DND-41 (cell line): ENCODE results near the gene EFNA4.
A peak's percentile ranks its signal among the peaks of the same experiment; 100 is the strongest.

Source experiments
- ATAC-seq: fragments of 200-7000 bp; cut with Tn5 transposase; 3 replicates; pipeline ENCODE4 v1.9.1; 2021; ENCODE audit warnings: low read depth; ENCODE audit not compliant: insufficient read depth
- DNase-seq: peaks from one replicate; pipeline ENCODE4 v3.0.0-alpha.2; 2020
- H2AFZ ChIP-seq: 2 replicates; pipeline ENCODE4 v1.6.0; 2012; ENCODE audit warnings: low read depth, low read length
- H3K27ac ChIP-seq: 2 replicates; pipeline ENCODE4 v1.5.1; 2012; ENCODE audit warnings: low read length, inconsistent platforms
- H3K27me3 ChIP-seq: fragments of 200-600 bp; sonication (generic); 2 replicates; pipeline ENCODE4 v1.6.0; 2012; ENCODE audit warnings: low read length, mild to moderate bottlenecking, inconsistent platforms; ENCODE audit not compliant: insufficient read depth, poor library complexity
- H3K36me3 ChIP-seq: 2 replicates; pipeline ENCODE4 v1.5.1; 2012; ENCODE audit warnings: low read length, inconsistent platforms; ENCODE audit not compliant: insufficient read depth
- H3K4me1 ChIP-seq: 2 replicates; pipeline ENCODE4 v1.5.1; 2012; ENCODE audit warnings: mild to moderate bottlenecking, low read length; ENCODE audit not compliant: insufficient read depth
- H3K4me2 ChIP-seq: 2 replicates; pipeline ENCODE4 v1.6.0; 2012; ENCODE audit warnings: mild to moderate bottlenecking, moderate library complexity, low read length, inconsistent platforms; ENCODE audit not compliant: insufficient read depth
- H3K4me3 ChIP-seq, 2 experiments: fragments of 200-600 bp in 1 of 2; shearing (Covaris generic) in 1 of 2; 2 replicates each; pipeline ENCODE4 v1.5.1; 2012 to 2016; ENCODE audit warnings: inconsistent platforms in 2 of 2, low read length in 2 of 2, mild to moderate bottlenecking in 2 of 2, low read depth in 1 of 2, moderate library complexity in 1 of 2
- H3K79me2 ChIP-seq: 2 replicates; pipeline ENCODE4 v1.6.0; 2012; ENCODE audit warnings: low read length, inconsistent platforms; ENCODE audit not compliant: insufficient read depth
- H3K9ac ChIP-seq: 2 replicates; pipeline ENCODE4 v1.6.0; 2012; ENCODE audit warnings: low read depth, mild to moderate bottlenecking, inconsistent platforms, low read length, moderate library complexity
- H3K9me3 ChIP-seq: 2 replicates; pipeline ENCODE4 v1.5.1; 2012; ENCODE audit warnings: low read length, moderate library complexity, mild to moderate bottlenecking, inconsistent platforms; ENCODE audit not compliant: insufficient read depth, severe bottlenecking
- H4K20me1 ChIP-seq: 2 replicates; pipeline ENCODE4 v1.6.0; 2012; ENCODE audit warnings: low read length; ENCODE audit not compliant: insufficient read depth
- CTCF ChIP-seq: IDR thresholded peaks from 2 replicates; pipeline ENCODE4 v1.5.1; 2012; ENCODE audit warnings: borderline replicate concordance, low read length, moderate library complexity, mild to moderate bottlenecking; ENCODE audit not compliant: poor library complexity, severe bottlenecking; ENCODE audit errors: extremely low read depth
- EZH2 ChIP-seq: IDR thresholded peaks from 3 replicates; pipeline ENCODE4 v1.6.1; 2012; ENCODE audit warnings: borderline replicate concordance, low read depth, mild to moderate bottlenecking, moderate library complexity, low read length, inconsistent platforms; ENCODE audit not compliant: severe bottlenecking

EFNA4 gene

DNA sequence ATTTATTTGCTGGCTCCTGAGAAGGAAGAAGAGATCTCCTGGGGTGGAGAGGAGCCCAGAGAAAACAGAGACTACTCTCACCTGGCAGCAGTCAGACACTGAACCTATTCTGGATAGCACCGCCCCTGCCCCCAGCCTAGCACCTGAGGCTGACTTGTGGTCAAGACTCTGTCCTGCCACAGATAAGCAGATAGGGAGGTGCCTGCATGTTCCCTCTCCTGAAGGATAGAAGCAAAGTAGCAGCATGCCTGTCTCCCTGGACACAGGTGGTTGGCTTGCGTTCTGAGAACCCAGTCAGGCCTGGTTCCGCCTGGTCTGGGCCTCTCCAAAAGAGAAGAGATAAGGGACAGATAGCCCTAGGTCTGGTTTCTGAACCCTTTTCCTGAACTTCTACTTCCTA is 13.8 kb downstream of the EFNA4 start:
- TF ChIP-seq EZH2, result no peak
- TF ChIP-seq CTCF, result no peak
- H3K9ac ChIP-seq, result no peak overlapping the region
- DNase-seq (no peak), ATAC-seq (no peak)
- H2AFZ ChIP-seq, result no peak overlapping the region
- H3K27me3 ChIP-seq, result peaks cover 59% of the 10 kb centered on the region
- no peak overlapping the region for H3K4me2 ChIP-seq
- no peaks in the 10 kb centered on the region for H3K9me3 ChIP-seq
- no peak overlapping the region for H3K4me3 ChIP-seq
- peaks cover 28% of the 10 kb centered on the region for H4K20me1 ChIP-seq
- H3K27ac ChIP-seq, result no peak overlapping the region
- peaks cover 34% of the 10 kb centered on the region for H3K4me1 ChIP-seq
- H3K36me3 ChIP-seq, result no peaks in the 10 kb centered on the region
- no peaks in the 10 kb centered on the region for H3K79me2 ChIP-seq

GRCh38 chr1:155077758-155078445 is 14.4 kb downstream of the EFNA4 start:
- Histone ChIP-seq H4K20me1 (peaks cover 30% of the 10 kb centered on the region), H3K79me2 (no peaks in the 10 kb centered on the region), H2AFZ (no peak overlapping the region), H3K4me3 (no peak overlapping the region), H3K27me3 (peaks cover 65% of the 10 kb centered on the region), H3K9me3 (no peaks in the 10 kb centered on the region), H3K36me3 (no peaks in the 10 kb centered on the region), H3K9ac (no peak overlapping the region), H3K27ac (no peak overlapping the region), H3K4me1 (peaks cover 34% of the 10 kb centered on the region), H3K4me2 (no peak overlapping the region; the same call in 1 of the 2 replicates)
- ATAC-seq (no peak), DNase-seq (no peak)
- no peak for TF ChIP-seq EZH2
- no peak for TF ChIP-seq CTCF

- H3K27me3 ChIP-seq, result peaks cover 72% of the 10 kb centered on the region
- no peak within 1 kb of the TSS for H3K27ac ChIP-seq
- no peaks in the 10 kb centered on the region for H3K36me3 ChIP-seq
- no peaks in the 10 kb centered on the region for H3K9me3 ChIP-seq
- peak within 1 kb of the TSS; percentile 49; the same call in 1 of the 2 replicates for H3K9ac ChIP-seq
- ATAC-seq (peak; percentile 68), DNase-seq (peak; percentile 74)
- H3K4me2 ChIP-seq, result peak within 1 kb of the TSS; percentile 67
- peaks cover 36% of the 10 kb centered on the region for H4K20me1 ChIP-seq
- TF ChIP-seq CTCF, result no peak
- peak; percentile 93 for TF ChIP-seq EZH2
- peaks cover 34% of the 10 kb centered on the region for H3K4me1 ChIP-seq
- no peaks in the 10 kb centered on the region for H3K79me2 ChIP-seq
- no peak within 1 kb of the TSS; the same call in 1 of the 2 replicates for H2AFZ ChIP-seq
- H3K4me3 ChIP-seq, result peak within 1 kb of the TSS in 1 of 2 experiments; percentile 48; a peak in 2 of 4 replicates
Observed at GRCh38 chr1:155078469-155079209, 15.1 kb downstream of the EFNA4 start, which contains the start of gene EFNA3. Gene EFNA3, plus strand, starts transcription at chr1:155078837. Its CDS starts 105 bp downstream, at chr1:155078942.
